WTC11 (cell line): ENCODE measurements around the gene SCFD1. TPM values are rescaled to one million over a fixed set of nuclear protein-coding genes. Genes with fewer than 3 reads are reported as not detected.

ENCODE experiments used
- ATAC-seq: fragments of 200-7000 bp; cut with Tn5 transposase; 2 replicates; pipeline ENCODE4 v1.10.0; 2021; ENCODE audit warnings: mild to moderate bottlenecking, moderate library complexity
- CTCF ChIA-PET: fragments of 300-600 bp; sonication (Branson Sonifier 250); formaldehyde crosslinking; loops from one replicate; lab custom pipeline; 2021; ENCODE audit warnings: antibody characterized with exemption; lab: Charles Lee
- POLR2A ChIA-PET: fragments of 350-600 bp; sonication (Branson Sonifier 250); formaldehyde crosslinking; loops from one replicate; lab custom pipeline; 2021; ENCODE audit warnings: antibody characterized with exemption; lab: Charles Lee
- DNase-seq: peaks from one replicate; pipeline ENCODE4 v3.0.0; 2021; ENCODE audit warnings: low spot score
- H3K27ac Mint-ChIP-seq: 2 replicates; pipeline ENCODE4 v1.8.0; 2021; ENCODE audit warnings: mixed read lengths
- H3K27me3 Mint-ChIP-seq: 2 replicates; pipeline ENCODE4 v1.8.0; 2021; ENCODE audit warnings: low read depth, mild to moderate bottlenecking, moderate library complexity, mixed read lengths
- H3K36me3 Mint-ChIP-seq: 2 replicates; pipeline ENCODE4 v1.8.0; 2021; ENCODE audit warnings: mixed read lengths
- H3K4me1 Mint-ChIP-seq: 2 replicates; pipeline ENCODE4 v1.8.0; 2022; ENCODE audit warnings: mixed read lengths
- H3K4me3 Mint-ChIP-seq: 2 replicates; pipeline ENCODE4 v1.8.0; 2021; ENCODE audit warnings: mild to moderate bottlenecking, moderate library complexity, mixed read lengths
- H3K9me3 Mint-ChIP-seq: 2 replicates; pipeline ENCODE4 v1.8.0; 2021; ENCODE audit warnings: mixed read lengths
- CBFB ChIP-seq: sonication (generic); formaldehyde crosslinking; IDR thresholded peaks from 2 replicates; pipeline ENCODE4 v1.8.1; 2022; ENCODE audit warnings: mild to moderate bottlenecking, low read depth, missing genetic modification reagents
- CTCF ChIP-seq: fragments of 200-600 bp; IDR thresholded peaks from 2 replicates; pipeline ENCODE4 v1.8.0; 2022; ENCODE audit warnings: antibody characterized with exemption
- E2F1 ChIP-seq: sonication (generic); formaldehyde crosslinking; IDR thresholded peaks from 2 replicates; pipeline ENCODE4 v1.8.0; 2022; ENCODE audit warnings: mild to moderate bottlenecking, missing genetic modification reagents
- ESRRA ChIP-seq: sonication (generic); formaldehyde crosslinking; IDR thresholded peaks from 2 replicates; pipeline ENCODE4 v1.8.1; 2022; ENCODE audit warnings: mild to moderate bottlenecking, missing genetic modification reagents, borderline replicate concordance
- FOXJ3 ChIP-seq: sonication (generic); formaldehyde crosslinking; IDR thresholded peaks from 2 replicates; pipeline ENCODE4 v1.9.0; 2021; ENCODE audit warnings: missing genetic modification reagents, mild to moderate bottlenecking, borderline replicate concordance
- FOXP1 ChIP-seq: sonication (generic); formaldehyde crosslinking; IDR thresholded peaks from 2 replicates; pipeline ENCODE4 v1.8.0; 2022; ENCODE audit warnings: missing genetic modification reagents, mild to moderate bottlenecking, moderate library complexity, borderline replicate concordance
- GABPB1 ChIP-seq: sonication (generic); formaldehyde crosslinking; IDR thresholded peaks from 2 replicates; pipeline ENCODE4 v1.8.1; 2023; ENCODE audit warnings: mild to moderate bottlenecking, missing genetic modification reagents
- JAZF1 ChIP-seq: fragments of 250-450 bp; sonication (Bioruptor Pico); IDR thresholded peaks from 2 replicates; pipeline ENCODE4 v1.9.0; 2021; ENCODE audit warnings: moderate library complexity, mild to moderate bottlenecking, inconsistent platforms
- MAX ChIP-seq: sonication (generic); formaldehyde crosslinking; IDR thresholded peaks from 2 replicates; pipeline ENCODE4 v1.8.0; 2022; ENCODE audit warnings: mild to moderate bottlenecking, missing genetic modification reagents
- MYBL2 ChIP-seq: sonication (generic); formaldehyde crosslinking; IDR thresholded peaks from 2 replicates; pipeline ENCODE4 v1.8.1; 2023; ENCODE audit warnings: mild to moderate bottlenecking, moderate library complexity, missing genetic modification reagents
- OVOL2 ChIP-seq: fragments of 250-450 bp; sonication (Bioruptor Pico); IDR thresholded peaks from 2 replicates; pipeline ENCODE4 v1.9.0; 2021; ENCODE audit warnings: mild to moderate bottlenecking, borderline replicate concordance
- PRDM15 ChIP-seq: sonication (generic); formaldehyde crosslinking; IDR thresholded peaks from 2 replicates; pipeline ENCODE4 v1.8.0; 2022; ENCODE audit warnings: missing genetic modification reagents
- PREB ChIP-seq: sonication (generic); formaldehyde crosslinking; IDR thresholded peaks from 2 replicates; pipeline ENCODE4 v1.8.1; 2022; ENCODE audit warnings: mild to moderate bottlenecking, missing genetic modification reagents, moderate library complexity, borderline replicate concordance
- PRRX2 ChIP-seq: fragments of 250-450 bp; sonication (Bioruptor Pico); IDR thresholded peaks from 2 replicates; pipeline ENCODE4 v1.8.0; 2021; ENCODE audit warnings: mild to moderate bottlenecking
- SOX15 ChIP-seq: fragments of 250-450 bp; sonication (Bioruptor Pico); IDR thresholded peaks from 2 replicates; pipeline ENCODE4 v1.9.0; 2021; ENCODE audit warnings: mild to moderate bottlenecking
- TCF7 ChIP-seq: sonication (generic); formaldehyde crosslinking; IDR thresholded peaks from 2 replicates; pipeline ENCODE4 v1.8.0; 2022; ENCODE audit warnings: mild to moderate bottlenecking, low read depth, missing genetic modification reagents, moderate library complexity
- ZBTB21 ChIP-seq: sonication (generic); formaldehyde crosslinking; IDR thresholded peaks from 2 replicates; pipeline ENCODE4 v1.8.1; 2023; ENCODE audit warnings: mild to moderate bottlenecking, missing genetic modification reagents, borderline replicate concordance
- ZNF121 ChIP-seq: sonication (generic); formaldehyde crosslinking; IDR thresholded peaks from 2 replicates; pipeline ENCODE4 v1.8.0; 2023; ENCODE audit warnings: missing genetic modification reagents
- ZNF138 ChIP-seq: sonication (generic); formaldehyde crosslinking; conservative IDR thresholded peaks from 2 replicates; pipeline ENCODE4 v1.8.1; 2022; ENCODE audit warnings: mild to moderate bottlenecking, moderate library complexity, missing genetic modification reagents
- ZNF263 ChIP-seq: sonication (generic); formaldehyde crosslinking; IDR thresholded peaks from 2 replicates; pipeline ENCODE4 v1.8.1; 2022; ENCODE audit warnings: low read depth, mild to moderate bottlenecking, moderate library complexity, missing genetic modification reagents
- ZNF416 ChIP-seq: fragments of 250-450 bp; sonication (Bioruptor Pico); IDR thresholded peaks from 2 replicates; pipeline ENCODE4 v1.9.0; 2021; ENCODE audit warnings: mild to moderate bottlenecking, inconsistent platforms
- total RNA-seq: library from RNA; stranded (reverse); gene quantifications from 3 replicates; pipeline ENCODE4 v1.2.3, GENCODE V29; 2021

Gene SCFD1
- total RNA-seq, 1 experiment from 2014 or later, result 77.5 TPM

GRCh38 chr14:30621940-30622830 is at the start of gene SCFD1 (continued):
- peak; percentile 92 for TF ChIP-seq PRRX2 (CRISPR knock-in tag)
- TF ChIP-seq PREB (CRISPR knock-in tag), result no peak; the same call in 1 of the 2 replicates

- ChIA-PET CTCF (no interaction called here), POLR2A (no interaction called here)
- no peak for ATAC-seq
- H3K27ac Mint-ChIP-seq, result no peak overlapping the region
- H3K4me1 Mint-ChIP-seq, result peaks cover 88% of the 10 kb centered on the region
- DNase-seq, result no peak
- no peaks in the 10 kb centered on the region for H3K9me3 Mint-ChIP-seq
- no peak overlapping the region for H3K4me3 Mint-ChIP-seq
- no peaks in the 10 kb centered on the region for H3K27me3 Mint-ChIP-seq
- no peak for TF ChIP-seq FOXP1
- TF ChIP-seq SOX15 (CRISPR knock-in tag), result no peak
- TF ChIP-seq E2F1 (CRISPR knock-in tag), result no peak
- TF ChIP-seq CBFB (CRISPR knock-in tag), result no peak
- TF ChIP-seq ZBTB21 (CRISPR knock-in tag), result no peak
- TF ChIP-seq ZNF416 (CRISPR knock-in tag), result no peak
- no peak for TF ChIP-seq TCF7 (CRISPR knock-in tag)
- TF ChIP-seq CTCF, result no peak
- no peak for TF ChIP-seq PRDM15 (CRISPR knock-in tag)
- TF ChIP-seq ZNF138 (CRISPR knock-in tag), result no peak
- H3K36me3 Mint-ChIP-seq, result no peaks in the 10 kb centered on the region
Measured at GRCh38 chr14:30572771-30573170, 49.3 kb upstream of the SCFD1 start.

- ChIA-PET POLR2A (no interaction called here), CTCF (no interaction called here)
- no peaks in the 10 kb centered on the region for H3K36me3 Mint-ChIP-seq
- H3K27ac Mint-ChIP-seq, result no peak overlapping the region
- DNase-seq (no peak), ATAC-seq (no peak)
- H3K27me3 Mint-ChIP-seq, result no peaks in the 10 kb centered on the region
- H3K4me1 Mint-ChIP-seq, result peaks cover 88% of the 10 kb centered on the region
- TF ChIP-seq ZNF121 (CRISPR knock-in tag), result no peak
- no peak for TF ChIP-seq ZNF263 (CRISPR knock-in tag)
- TF ChIP-seq FOXJ3, result no peak
- TF ChIP-seq JAZF1 (CRISPR knock-in tag), result no peak
- TF ChIP-seq GABPB1, result no peak
- TF ChIP-seq MYBL2, result no peak
- TF ChIP-seq ESRRA (CRISPR knock-in tag), result no peak
- no peak for TF ChIP-seq MAX (CRISPR knock-in tag)
- no peak for TF ChIP-seq OVOL2
- TF ChIP-seq, all 79 proteins: peak for 0
- Mint-ChIP-seq H3K4me3 (no peak overlapping the region), H3K9me3 (no peaks in the 10 kb centered on the region)
Measured at GRCh38 chr14:30573226-30573814, 48.8 kb upstream of the SCFD1 start.
